Activated CD4-positive, CD25-positive, alpha-beta regulatory T cell treated with anti-CD3 and anti-CD28 coated beads, Interleukin-2, amount 50 U/mL, for 16 hours (primary cell): ENCODE data around the gene LRWD1.
"Not testable (repeated sequence)": the region's sequence is repeated elsewhere in the genome, so short reads cannot be mapped to it uniquely, and the experiment has no call there.

Experiments used
- DNase-seq: peaks from one replicate; pipeline ENCODE4 v3.0.0-alpha.2; 2020; ENCODE audit warnings: low read depth, low spot score

The LRWD1 gene

DNA sequence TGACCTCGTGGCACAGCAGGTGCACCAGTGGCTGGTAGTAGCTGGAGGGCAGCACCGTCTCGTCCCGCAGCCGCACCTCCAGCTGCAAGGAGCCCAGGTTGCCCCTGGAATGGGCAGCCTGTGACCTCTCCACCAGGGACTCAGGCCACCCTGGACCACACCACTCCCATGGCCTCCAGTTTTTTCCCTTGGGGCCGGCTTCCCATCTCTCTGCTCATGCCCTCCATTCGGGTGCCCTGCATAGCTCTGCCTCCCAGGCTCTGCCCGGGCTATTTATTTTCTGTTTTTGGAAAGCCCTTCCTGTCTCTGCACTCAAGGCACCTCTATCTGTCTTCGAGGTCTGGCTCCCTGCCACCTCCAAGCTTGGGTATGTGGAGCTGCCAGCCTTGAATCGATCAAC lies 32.1 kb downstream of the LRWD1 start:
- not testable (repeated sequence) for DNase-seq

GRCh38 chr7:102497308-102497707 lies 32.5 kb downstream of the LRWD1 start:
- not testable (repeated sequence) for DNase-seq

DNA sequence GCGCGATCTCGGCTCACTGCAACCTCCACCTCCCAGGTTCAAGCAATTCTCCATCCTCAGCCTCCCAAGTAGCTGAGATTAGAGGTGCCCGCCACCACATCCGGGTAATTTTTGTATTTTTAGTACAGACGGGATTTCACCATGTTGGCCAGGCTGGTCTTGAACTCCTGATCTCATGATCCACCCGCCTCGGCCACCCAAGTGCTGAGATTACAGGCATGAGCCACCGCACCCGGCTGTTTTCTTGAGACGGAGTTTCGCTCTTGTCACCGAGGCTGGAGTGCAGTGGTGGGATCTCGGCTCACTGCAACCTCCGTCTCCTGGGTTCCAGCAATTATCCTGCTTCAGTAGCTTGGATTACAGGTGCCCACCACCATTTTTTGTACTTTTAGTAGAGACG lies 33.5 kb downstream of the LRWD1 start:
- DNase-seq: not testable (repeated sequence)

- not testable (repeated sequence) for DNase-seq
Measured at GRCh38 chr7:102503141-102503540, 38.4 kb downstream of the LRWD1 start.

GRCh38 chr7:102505298-102506185 lies 40.8 kb downstream of the LRWD1 start:
- not testable (repeated sequence) for DNase-seq

DNA sequence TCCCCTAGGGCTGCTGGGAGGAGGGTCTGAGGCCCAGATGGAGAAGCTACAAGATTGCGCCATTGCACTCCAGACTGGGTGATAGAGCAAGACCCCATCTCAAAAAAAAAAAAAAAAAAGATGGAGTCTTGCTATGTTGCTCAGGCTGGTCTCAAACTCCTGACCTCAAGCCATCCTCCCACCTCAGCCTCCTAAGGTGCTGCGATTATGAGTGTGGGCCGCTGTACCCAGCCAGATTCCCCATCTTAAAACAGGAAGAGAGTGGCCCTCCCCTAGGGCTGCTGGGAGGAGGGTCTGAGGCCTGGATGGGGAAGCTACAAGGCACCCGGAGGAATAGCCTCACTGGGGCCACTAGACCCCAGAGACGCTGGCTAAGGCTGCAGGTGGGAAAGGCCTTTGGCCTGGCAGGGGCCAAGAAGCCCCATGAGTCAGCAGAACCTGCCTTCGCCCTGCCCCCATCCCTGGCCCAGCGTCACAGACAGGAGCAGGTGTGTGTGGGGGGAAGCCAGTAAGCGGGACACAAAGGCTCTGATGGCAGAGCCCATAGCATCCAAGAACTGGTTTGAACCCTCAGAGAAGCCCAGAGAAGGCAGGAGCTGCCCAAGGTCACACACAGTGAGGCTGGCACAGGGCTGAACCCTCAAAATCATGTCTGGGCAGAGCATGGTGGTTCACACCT lies 42.8 kb downstream of the LRWD1 start:
- DNase-seq: not testable (repeated sequence)

- DNase-seq: not testable (repeated sequence)
Measured at GRCh38 chr7:102510575-102510974, 45.8 kb downstream of the LRWD1 start.

GRCh38 chr7:102511860-102512522 lies 47.2 kb downstream of the LRWD1 start:
- DNase-seq: not testable (repeated sequence)

DNA sequence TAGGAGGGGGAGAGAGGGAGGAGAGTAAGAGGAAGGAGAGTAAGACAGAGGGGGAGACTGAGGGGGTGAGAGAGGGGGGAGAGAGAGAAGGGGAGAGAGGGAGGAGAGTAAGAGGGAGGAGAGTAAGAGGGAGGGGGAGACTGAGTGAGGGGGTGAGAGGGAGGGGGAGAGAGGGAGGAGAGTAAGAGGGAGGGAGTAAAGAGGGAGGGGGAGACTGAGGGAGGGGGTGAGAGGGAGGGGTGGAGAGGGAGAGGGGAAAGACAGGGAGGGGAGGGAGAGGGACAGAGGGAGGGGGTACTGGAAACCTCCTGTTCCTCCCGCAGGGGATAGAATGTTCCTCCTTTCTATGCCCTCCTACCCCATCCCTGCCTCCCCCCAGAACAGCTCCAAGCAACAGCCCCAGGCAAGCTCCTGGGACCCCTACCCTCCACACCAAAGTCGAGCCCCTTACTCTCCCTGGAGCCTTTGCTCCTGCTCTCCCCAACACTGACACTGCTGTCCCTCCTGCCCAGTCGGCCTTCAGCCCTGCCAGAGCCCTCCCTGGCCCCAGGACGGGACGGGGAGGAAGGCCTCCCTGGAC lies 47.9 kb downstream of the LRWD1 start:
- DNase-seq: not testable (repeated sequence)

GRCh38 chr7:102514881-102515721 lies 50.3 kb downstream of the LRWD1 start:
- DNase-seq: not testable (repeated sequence)

- not testable (repeated sequence) for DNase-seq
Measured at GRCh38 chr7:102515889-102516288, 51.1 kb downstream of the LRWD1 start.

GRCh38 chr7:102516951-102517350 lies 52.2 kb downstream of the LRWD1 start:
- not testable (repeated sequence) for DNase-seq

- DNase-seq: not testable (repeated sequence)
Measured at GRCh38 chr7:102517550-102518147, 52.9 kb downstream of the LRWD1 start, which contains the start of gene RASA4B. Gene RASA4B, minus strand, starts transcription at chr7:102517777. Its CDS starts 67 bp downstream, at chr7:102517710.

GRCh38 chr7:102520797-102521196 lies 56.0 kb downstream of the LRWD1 start:
- DNase-seq: not testable (repeated sequence)
